ENCODE measurements around the gene SNX1.

- TF ChIP-seq CTCF (conservative IDR thresholded peaks at IDR 0.05; ENCODE audit: low read depth, low read length), result no peak
- TF ChIP-seq EZH2 (IDR thresholded peaks at IDR 0.05; ENCODE audit: borderline replicate concordance, low read depth, low read length, poor library complexity, severe bottlenecking), result no peak
Observed at GRCh38 chr15:64095431-64095794, 369 bp upstream of the SNX1 start.

Data from A673 (cell line).